GM12878 (cell line): Measurements from ENCODE around the gene NT5E. TPM values are rescaled to one million over a fixed set of nuclear protein-coding genes. Genes with fewer than 3 reads are reported as not detected.
A peak's percentile ranks its signal among the peaks of the same experiment; 100 is the strongest.

Experiments used
- ASH2L ChIP-seq: fragments of 300-600, 200-600 bp; sonication (generic); IDR thresholded peaks from 2 replicates; pipeline ENCODE4 v1.6.1; 2017; ENCODE audit warnings: low read depth, mild to moderate bottlenecking, borderline replicate concordance
- BMI1 ChIP-seq: fragments of 450-650 bp; IDR thresholded peaks from 2 replicates; pipeline ENCODE4 v1.6.1; 2016; ENCODE audit warnings: mild to moderate bottlenecking, moderate library complexity, borderline replicate concordance
- BRCA1 ChIP-seq: IDR thresholded peaks from 2 replicates; pipeline ENCODE4 v1.6.1; 2011; ENCODE audit warnings: low read depth, low read length, improper control_type of control experiment
- CHD2 ChIP-seq: IDR thresholded peaks from 2 replicates; pipeline ENCODE4 v1.6.1; 2011; ENCODE audit warnings: low read depth, low read length, improper control_type of control experiment, borderline replicate concordance
- CREM ChIP-seq: IDR thresholded peaks from 2 replicates; pipeline ENCODE4 v1.6.1; 2014; ENCODE audit warnings: antibody characterized with exemption, low read depth
- ELK1 ChIP-seq: IDR thresholded peaks from 2 replicates; pipeline ENCODE4 v1.6.1; 2012; ENCODE audit warnings: low read depth, low read length, improper control_type of control experiment
- FOS ChIP-seq: IDR thresholded peaks from 3 replicates; pipeline ENCODE4 v1.6.1; 2011; ENCODE audit warnings: borderline replicate concordance; ENCODE audit not compliant: insufficient read length; ENCODE audit errors: extremely low read depth
- IRF3 ChIP-seq: fragments of 450-650 bp; IDR thresholded peaks from 2 replicates; pipeline ENCODE4 v1.6.1; 2014; ENCODE audit warnings: mild to moderate bottlenecking
- JUNB ChIP-seq: IDR thresholded peaks from 2 replicates; pipeline ENCODE4 v1.6.1; 2016; ENCODE audit warnings: antibody characterized with exemption, mild to moderate bottlenecking
- MTA3 ChIP-seq: IDR thresholded peaks from 2 replicates; pipeline ENCODE4 v1.6.1; 2012; ENCODE audit warnings: low read length, inconsistent platforms, borderline replicate concordance
- NR2C2 ChIP-seq: IDR thresholded peaks from 2 replicates; pipeline ENCODE4 v1.6.1; 2011; ENCODE audit warnings: borderline replicate concordance, low read depth; ENCODE audit not compliant: control insufficient read depth, insufficient read length
- PBX3 ChIP-seq: IDR thresholded peaks from 2 replicates; pipeline ENCODE4 v1.6.1; 2011; ENCODE audit warnings: mild to moderate bottlenecking, low read depth, low read length, moderate library complexity; ENCODE audit not compliant: insufficient replicate concordance
- RELA ChIP-seq: fragments of 450-650 bp; IDR thresholded peaks from 2 replicates; pipeline ENCODE4 v1.8.0; 2014; ENCODE audit warnings: borderline replicate concordance; ENCODE audit not compliant: partially characterized antibody
- RUNX3 ChIP-seq: IDR thresholded peaks from 2 replicates; pipeline ENCODE4 v1.6.1; 2012; ENCODE audit warnings: low read length, inconsistent platforms
- SIX5 ChIP-seq: IDR thresholded peaks from 2 replicates; pipeline ENCODE4 v1.6.1; 2011; ENCODE audit warnings: mild to moderate bottlenecking, low read depth, low read length, moderate library complexity; ENCODE audit not compliant: severe bottlenecking
- SPI1 ChIP-seq: IDR thresholded peaks from 2 replicates; pipeline ENCODE4 v1.6.1; 2011; ENCODE audit warnings: low read depth, mild to moderate bottlenecking, low read length, moderate library complexity, borderline replicate concordance; ENCODE audit not compliant: insufficient read depth
- SREBF2 ChIP-seq: IDR thresholded peaks from 2 replicates; pipeline ENCODE4 v1.6.1; 2012; ENCODE audit warnings: mild to moderate bottlenecking, low read length
- TAF1 ChIP-seq: IDR thresholded peaks from 2 replicates; pipeline ENCODE4 v1.6.1; 2011; ENCODE audit warnings: mild to moderate bottlenecking, low read depth, low read length, borderline replicate concordance
- ZNF24 ChIP-seq: fragments of 450-650 bp; IDR thresholded peaks from 2 replicates; pipeline ENCODE4 v1.6.1; 2017; ENCODE audit warnings: antibody characterized with exemption, mild to moderate bottlenecking
- ZNF274 ChIP-seq: IDR thresholded peaks from one replicate; pipeline ENCODE4 v1.8.0; 2011; ENCODE audit not compliant: insufficient read length, insufficient read depth
- polyA plus RNA-seq, 11 experiments: library from polyadenylated mRNA; depleted of rRNA in 4 of 11; unstranded in 6 of 11; stranded (reverse) in 5 of 11; fragments of >200 nt; fragmentation: Nextera tagmentation in 4 of 11; fragmentation: Illumina TruSeq in 1 of 11; extraction: Ambion mirVana in 4 of 11; extraction: Trizol in 1 of 11; gene quantifications; 1 replicate in 1 of 11; 2 replicates in 10 of 11; pipeline versions ENCODE4 v1.2.1 to v1.2.3, GENCODE V29; 2011 to 2016; ENCODE audit warnings: inconsistent platforms in 2 of 11, missing spikeins in 2 of 11, low read depth in 1 of 11
- total RNA-seq, 4 experiments: library from RNA; depleted of rRNA in 3 of 4; stranded (reverse); fragments of >200 nt in 3 of 4; fragmentation: Illumina TruSeq in 1 of 4; extraction: Trizol in 1 of 4; gene quantifications; 2 replicates each; pipeline versions ENCODE4 v1.2.1 to v1.2.3, GENCODE V29; 2013 to 2021
- TF ChIP-seq, protein P1 (sequence below): IDR thresholded peaks from 2 replicates; pipeline ENCODE4 v1.6.1; 2011; ENCODE audit warnings: borderline replicate concordance, low read depth, mild to moderate bottlenecking, moderate library complexity, mixed read lengths, low read length; ENCODE audit not compliant: insufficient read depth; ENCODE audit errors: extremely low read length
- TF ChIP-seq, protein P2 (sequence below): fragments of 450-650 bp; formaldehyde crosslinking; IDR thresholded peaks from 2 replicates; pipeline ENCODE4 v1.5.0; 2022; ENCODE audit warnings: mild to moderate bottlenecking, missing genetic modification characterization

The NT5E gene
- total and polyA plus RNA-seq, 10 of the 15 experiments (the other 5 are each of a cell fraction or from before 2014, with no cell fraction given), result 1.9 to 9.7 (median 7.3) TPM

DNA sequence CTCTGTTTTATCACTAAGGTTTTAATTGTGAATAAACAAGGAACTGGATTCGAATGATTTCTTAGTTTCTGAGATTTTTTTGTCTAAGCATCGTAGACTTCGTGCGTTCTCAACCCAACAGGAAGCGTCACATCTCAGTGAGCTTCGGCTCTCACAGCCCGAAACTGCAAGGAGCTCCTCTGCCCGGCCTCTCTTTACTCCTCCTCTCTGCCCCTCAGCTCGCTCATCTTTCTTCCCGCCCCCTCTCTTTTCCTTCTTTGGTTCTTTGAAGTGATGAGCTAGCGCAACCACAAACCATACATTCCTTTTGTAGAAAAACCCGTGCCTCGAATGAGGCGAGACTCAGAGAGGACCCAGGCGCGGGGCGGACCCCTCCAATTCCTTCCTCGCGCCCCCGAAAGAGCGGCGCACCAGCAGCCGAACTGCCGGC lies 480 bp upstream of the NT5E start (continued):
- no peak for TF ChIP-seq ASH2L
- TF ChIP-seq RELA, result no peak
- TF ChIP-seq ZNF274, result no peak
- no peak for TF ChIP-seq SIX5
- no peak for TF ChIP-seq BRCA1
- no peak for TF ChIP-seq PBX3
- TF ChIP-seq ZNF24, result no peak
- TF ChIP-seq CHD2, result no peak
- TF ChIP-seq FOS, result no peak
- TF ChIP-seq RUNX3, result peak; percentile 85
- no peak; the same call in 1 of the 2 replicates for TF ChIP-seq CREM
- no peak for TF ChIP-seq ELK1
- no peak; the same call in 1 of the 2 replicates for TF ChIP-seq SPI1
- TF ChIP-seq, protein P1, sequence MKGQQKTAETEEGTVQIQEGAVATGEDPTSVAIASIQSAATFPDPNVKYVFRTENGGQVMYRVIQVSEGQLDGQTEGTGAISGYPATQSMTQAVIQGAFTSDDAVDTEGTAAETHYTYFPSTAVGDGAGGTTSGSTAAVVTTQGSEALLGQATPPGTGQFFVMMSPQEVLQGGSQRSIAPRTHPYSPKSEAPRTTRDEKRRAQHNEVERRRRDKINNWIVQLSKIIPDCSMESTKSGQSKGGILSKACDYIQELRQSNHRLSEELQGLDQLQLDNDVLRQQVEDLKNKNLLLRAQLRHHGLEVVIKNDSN, result no peak
- TF ChIP-seq BMI1, result no peak
- TF ChIP-seq JUNB, result no peak
- TF ChIP-seq IRF3, result no peak
- TF ChIP-seq, protein P2, sequence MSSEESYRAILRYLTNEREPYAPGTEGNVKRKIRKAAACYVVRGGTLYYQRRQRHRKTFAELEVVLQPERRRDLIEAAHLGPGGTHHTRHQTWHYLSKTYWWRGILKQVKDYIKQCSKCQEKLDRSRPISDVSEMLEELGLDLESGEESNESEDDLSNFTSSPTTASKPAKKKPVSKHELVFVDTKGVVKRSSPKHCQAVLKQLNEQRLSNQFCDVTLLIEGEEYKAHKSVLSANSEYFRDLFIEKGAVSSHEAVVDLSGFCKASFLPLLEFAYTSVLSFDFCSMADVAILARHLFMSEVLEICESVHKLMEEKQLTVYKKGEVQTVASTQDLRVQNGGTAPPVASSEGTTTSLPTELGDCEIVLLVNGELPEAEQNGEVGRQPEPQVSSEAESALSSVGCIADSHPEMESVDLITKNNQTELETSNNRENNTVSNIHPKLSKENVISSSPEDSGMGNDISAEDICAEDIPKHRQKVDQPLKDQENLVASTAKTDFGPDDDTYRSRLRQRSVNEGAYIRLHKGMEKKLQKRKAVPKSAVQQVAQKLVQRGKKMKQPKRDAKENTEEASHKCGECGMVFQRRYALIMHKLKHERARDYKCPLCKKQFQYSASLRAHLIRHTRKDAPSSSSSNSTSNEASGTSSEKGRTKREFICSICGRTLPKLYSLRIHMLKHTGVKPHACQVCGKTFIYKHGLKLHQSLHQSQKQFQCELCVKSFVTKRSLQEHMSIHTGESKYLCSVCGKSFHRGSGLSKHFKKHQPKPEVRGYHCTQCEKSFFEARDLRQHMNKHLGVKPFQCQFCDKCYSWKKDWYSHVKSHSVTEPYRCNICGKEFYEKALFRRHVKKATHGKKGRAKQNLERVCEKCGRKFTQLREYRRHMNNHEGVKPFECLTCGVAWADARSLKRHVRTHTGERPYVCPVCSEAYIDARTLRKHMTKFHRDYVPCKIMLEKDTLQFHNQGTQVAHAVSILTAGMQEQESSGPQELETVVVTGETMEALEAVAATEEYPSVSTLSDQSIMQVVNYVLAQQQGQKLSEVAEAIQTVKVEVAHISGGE (CRISPR knock-in tag), result no peak
- no peak for TF ChIP-seq SREBF2
- peak; percentile 54; the same call in 1 of the 2 replicates for TF ChIP-seq TAF1
- no peak for TF ChIP-seq NR2C2
- no peak; the same call in 1 of the 2 replicates for TF ChIP-seq MTA3
